LNCaP clone FGC (cell line): ENCODE data around the gene RAB3D.
A peak's percentile ranks its signal among the peaks of the same experiment; 100 is the strongest.

Source experiments
- DNase-seq: peaks from one replicate; pipeline ENCODE4 v3.0.0-alpha.2; 2011; ENCODE audit warnings: low read depth
- H3K4me3 ChIP-seq: 2 replicates; pipeline ENCODE4 v1.5.1; 2011; ENCODE audit warnings: mild to moderate bottlenecking, low read depth, low read length, control low read depth
- CTCF ChIP-seq: IDR thresholded peaks from 2 replicates; pipeline ENCODE4 v1.5.1; 2012; ENCODE audit warnings: mild to moderate bottlenecking; ENCODE audit not compliant: control insufficient read depth, insufficient read depth; ENCODE audit errors: extremely low read depth

RAB3D gene

GRCh38 chr19:11299946-11300810, 39.3 kb downstream of the RAB3D start:
- no peak for DNase-seq
- TF ChIP-seq CTCF: no peak
- no peak overlapping the region for H3K4me3 ChIP-seq

GRCh38 chr19:11296264-11296663, 43.2 kb downstream of the RAB3D start:
- TF ChIP-seq CTCF: no peak
- H3K4me3 ChIP-seq: no peak overlapping the region
- DNase-seq: no peak

GRCh38 chr19:11295665-11296245, 43.7 kb downstream of the RAB3D start, which contains the start of gene TSPAN16:
TSS of gene TSPAN16 (plus strand) at chr19:11296160. CDS start at chr19:11296298, 138 bp downstream.
- TF ChIP-seq CTCF: no peak
- no peak within 1 kb of the TSS for H3K4me3 ChIP-seq
- DNase-seq: no peak

- H3K4me3 ChIP-seq: no peak overlapping the region
- DNase-seq: no peak
- TF ChIP-seq CTCF: no peak
These were observed 44.3 kb downstream of the RAB3D start for GRCh38 chr19:11295180-11295579.

GRCh38 chr19:11293433-11294389, 45.7 kb downstream of the RAB3D start:
- H3K4me3 ChIP-seq: peak overlapping the region; percentile 32
- TF ChIP-seq CTCF: peak; percentile 98
- DNase-seq: peak; percentile 79

- no peak overlapping the region for H3K4me3 ChIP-seq
- no peak for DNase-seq
- no peak for TF ChIP-seq CTCF
These were observed 47.5 kb downstream of the RAB3D start for GRCh38 chr19:11291991-11292390.
